AG09309 (cell line): Measurements from ENCODE around the gene MAP1S.

Source experiments
- DNase-seq: peaks from one replicate; pipeline ENCODE4 v3.0.0-alpha.2; 2010; ENCODE audit warnings: low read depth
- H3K4me3 ChIP-seq: 2 replicates; pipeline ENCODE4 v1.5.1; 2011; ENCODE audit warnings: mild to moderate bottlenecking, low read depth, low read length, moderate library complexity; ENCODE audit not compliant: control insufficient read depth
- TF ChIP-seq, protein P1 (sequence below): IDR thresholded peaks from 2 replicates; pipeline ENCODE4 v1.5.1; 2011; ENCODE audit warnings: mild to moderate bottlenecking, low read depth, low read length, inconsistent platforms; ENCODE audit not compliant: insufficient read depth, control insufficient read depth; ENCODE audit errors: missing control alignments

The MAP1S gene

DNA sequence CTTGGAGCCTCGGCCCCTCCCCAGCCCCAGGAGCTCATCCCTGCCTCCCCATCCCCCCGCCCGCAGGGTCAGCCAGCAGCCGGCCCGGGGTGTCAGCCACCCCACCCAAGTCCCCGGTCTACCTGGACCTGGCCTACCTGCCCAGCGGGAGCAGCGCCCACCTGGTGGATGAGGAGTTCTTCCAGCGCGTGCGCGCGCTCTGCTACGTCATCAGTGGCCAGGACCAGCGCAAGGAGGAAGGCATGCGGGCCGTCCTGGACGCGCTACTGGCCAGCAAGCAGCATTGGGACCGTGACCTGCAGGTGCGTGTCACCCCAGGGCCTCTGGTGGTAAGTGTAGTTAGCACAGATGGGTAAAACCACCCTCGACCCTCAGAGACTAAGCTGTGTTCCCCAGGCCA lies 13.8 kb downstream of the MAP1S start:
- H3K4me3 ChIP-seq: no peak overlapping the region
- DNase-seq: no peak
- TF ChIP-seq, protein P1, sequence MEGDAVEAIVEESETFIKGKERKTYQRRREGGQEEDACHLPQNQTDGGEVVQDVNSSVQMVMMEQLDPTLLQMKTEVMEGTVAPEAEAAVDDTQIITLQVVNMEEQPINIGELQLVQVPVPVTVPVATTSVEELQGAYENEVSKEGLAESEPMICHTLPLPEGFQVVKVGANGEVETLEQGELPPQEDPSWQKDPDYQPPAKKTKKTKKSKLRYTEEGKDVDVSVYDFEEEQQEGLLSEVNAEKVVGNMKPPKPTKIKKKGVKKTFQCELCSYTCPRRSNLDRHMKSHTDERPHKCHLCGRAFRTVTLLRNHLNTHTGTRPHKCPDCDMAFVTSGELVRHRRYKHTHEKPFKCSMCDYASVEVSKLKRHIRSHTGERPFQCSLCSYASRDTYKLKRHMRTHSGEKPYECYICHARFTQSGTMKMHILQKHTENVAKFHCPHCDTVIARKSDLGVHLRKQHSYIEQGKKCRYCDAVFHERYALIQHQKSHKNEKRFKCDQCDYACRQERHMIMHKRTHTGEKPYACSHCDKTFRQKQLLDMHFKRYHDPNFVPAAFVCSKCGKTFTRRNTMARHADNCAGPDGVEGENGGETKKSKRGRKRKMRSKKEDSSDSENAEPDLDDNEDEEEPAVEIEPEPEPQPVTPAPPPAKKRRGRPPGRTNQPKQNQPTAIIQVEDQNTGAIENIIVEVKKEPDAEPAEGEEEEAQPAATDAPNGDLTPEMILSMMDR: no peak

DNA sequence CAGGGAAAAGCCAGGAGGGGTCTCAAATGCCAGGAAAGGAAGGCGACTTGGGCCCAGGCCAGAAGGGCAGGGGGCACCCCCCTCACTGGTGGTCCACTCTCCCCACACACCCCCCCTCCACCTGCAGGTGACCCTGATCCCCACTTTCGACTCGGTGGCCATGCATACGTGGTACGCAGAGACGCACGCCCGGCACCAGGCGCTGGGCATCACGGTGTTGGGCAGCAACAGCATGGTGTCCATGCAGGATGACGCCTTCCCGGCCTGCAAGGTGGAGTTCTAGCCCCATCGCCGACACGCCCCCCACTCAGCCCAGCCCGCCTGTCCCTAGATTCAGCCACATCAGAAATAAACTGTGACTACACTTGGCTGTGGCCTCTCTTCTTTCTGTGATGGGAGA lies 14.9 kb downstream of the MAP1S start:
- DNase-seq: no peak
- TF ChIP-seq, protein P1: no peak
- no peak overlapping the region for H3K4me3 ChIP-seq

DNA sequence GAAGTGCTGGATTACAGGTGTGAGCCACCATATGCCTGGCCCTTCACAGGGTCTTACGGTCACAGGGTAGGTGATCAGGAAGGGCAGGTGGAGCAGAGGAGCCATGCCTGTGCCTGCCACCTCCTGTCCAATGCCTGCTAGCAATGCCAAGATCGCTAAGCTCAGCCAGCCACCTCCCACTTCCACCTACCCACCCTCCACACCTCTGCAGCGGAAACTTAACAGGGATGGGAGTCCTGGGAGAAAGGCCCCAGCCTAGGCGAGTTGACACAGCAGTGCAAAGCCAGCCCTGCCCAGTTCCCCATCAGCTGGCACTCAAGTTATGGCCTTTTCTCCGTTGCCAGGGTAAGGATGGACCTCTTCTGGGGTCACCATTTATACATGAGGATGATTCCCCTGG lies 16.1 kb downstream of the MAP1S start:
- H3K4me3 ChIP-seq: no peak overlapping the region
- TF ChIP-seq, protein P1: no peak
- DNase-seq: no peak

DNA sequence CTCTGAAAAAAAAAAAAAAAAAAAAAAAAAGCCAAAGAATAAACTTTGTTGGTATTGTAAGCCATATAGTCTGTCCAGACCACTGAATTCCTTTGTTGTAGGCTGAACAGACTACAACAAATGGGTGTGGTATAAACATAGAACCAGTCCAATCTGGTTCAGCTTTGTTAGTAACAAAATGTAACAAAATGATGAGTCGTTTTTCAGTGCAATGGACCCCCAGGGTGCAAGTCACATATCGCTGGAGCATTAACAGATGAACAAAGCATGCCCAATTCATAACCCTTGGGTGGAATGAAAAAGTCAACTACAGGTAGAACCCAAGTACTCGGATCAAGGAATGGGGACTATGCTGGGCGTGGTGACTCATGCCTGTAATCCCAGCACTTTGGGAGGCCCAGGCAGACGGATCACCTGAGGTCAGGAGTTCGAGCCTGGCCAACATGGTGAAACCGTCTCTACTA lies 18.4 kb downstream of the MAP1S start:
- no peak overlapping the region for H3K4me3 ChIP-seq
- TF ChIP-seq, protein P1: no peak
- no peak for DNase-seq

DNA sequence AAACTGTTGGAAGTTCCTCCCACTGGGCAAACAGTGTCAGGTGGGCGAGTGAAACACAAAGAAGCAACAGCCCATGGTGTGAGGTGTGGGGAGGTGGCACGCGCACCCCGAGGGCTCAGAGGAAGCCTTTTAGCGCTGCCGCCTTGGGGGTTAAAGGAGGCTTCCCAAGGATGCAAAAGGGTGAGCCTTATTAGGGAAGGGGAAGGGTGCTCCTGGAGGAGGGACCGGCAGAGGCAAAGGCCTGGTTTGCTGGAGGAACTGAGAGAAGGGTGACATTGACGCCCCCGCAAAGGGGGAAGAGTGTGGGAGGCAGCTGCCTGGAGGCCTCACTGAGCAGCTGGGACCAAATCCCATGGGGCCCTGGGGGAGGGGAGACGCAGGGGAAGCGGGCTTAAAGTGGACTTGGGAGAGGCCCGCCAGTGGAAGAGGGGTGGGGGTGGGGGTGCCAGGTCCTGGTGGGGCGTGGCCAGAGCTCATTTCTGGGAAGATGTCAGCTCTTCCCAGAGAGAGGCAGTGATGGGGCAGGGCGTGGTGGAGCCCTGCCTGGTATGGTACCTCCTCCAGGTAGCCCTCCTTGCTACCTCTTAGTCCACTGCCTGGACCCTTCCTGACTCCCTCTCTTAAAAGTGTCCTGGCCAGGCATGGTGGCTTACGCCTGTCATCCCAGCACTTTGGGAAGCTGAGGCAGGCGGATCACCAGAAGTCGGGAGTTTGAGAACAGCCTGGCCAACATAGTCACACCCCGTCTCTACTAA lies 20.0 kb downstream of the MAP1S start:
- no peak for DNase-seq
- no peak overlapping the region for H3K4me3 ChIP-seq
- TF ChIP-seq, protein P1: no peak

DNA sequence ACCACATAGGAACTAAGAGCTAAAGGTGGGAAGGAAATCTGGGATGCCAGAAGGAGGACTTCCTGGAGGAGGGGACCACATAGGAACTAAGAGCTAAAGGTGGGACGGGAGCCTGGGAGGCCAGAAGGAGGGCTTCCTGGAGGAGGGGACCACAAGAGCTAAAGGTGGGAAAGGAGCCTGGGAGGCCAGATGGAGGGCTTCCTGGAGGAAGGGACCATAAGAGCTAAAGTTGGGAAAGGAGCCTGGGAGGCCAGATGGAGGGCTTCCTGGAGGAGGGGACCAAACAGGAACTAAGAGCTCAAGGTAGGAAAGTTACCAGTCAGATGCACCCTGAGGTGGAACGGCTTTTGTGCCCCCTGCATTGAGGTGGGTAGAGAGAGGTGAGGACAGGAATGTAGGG lies 22.2 kb downstream of the MAP1S start:
- no peak for DNase-seq
- no peak overlapping the region for H3K4me3 ChIP-seq
- TF ChIP-seq, protein P1: no peak
